ENCODE measurements around the gene CACNA1G.

GRCh38 chr17:50559674-50560184 lies 786 bp upstream of the CACNA1G start:
- TF ChIP-seq CTCF (IDR thresholded peaks at IDR 0.05) (no peak), POLR2A (IDR thresholded peaks at IDR 0.05) (no peak)

Data from right lobe of liver (tissue), 4 donors.